ENCODE results near the gene ZNF846. TPM values are rescaled to one million over a fixed set of nuclear protein-coding genes. Genes with fewer than 3 reads are reported as not detected.
"Not testable (repeated sequence)": the region's sequence is repeated elsewhere in the genome, so short reads cannot be mapped to it uniquely, and the experiment has no call there.

Gene ZNF846
- total RNA-seq, 1 donor from 2014 or later: 7.7 TPM

DNA sequence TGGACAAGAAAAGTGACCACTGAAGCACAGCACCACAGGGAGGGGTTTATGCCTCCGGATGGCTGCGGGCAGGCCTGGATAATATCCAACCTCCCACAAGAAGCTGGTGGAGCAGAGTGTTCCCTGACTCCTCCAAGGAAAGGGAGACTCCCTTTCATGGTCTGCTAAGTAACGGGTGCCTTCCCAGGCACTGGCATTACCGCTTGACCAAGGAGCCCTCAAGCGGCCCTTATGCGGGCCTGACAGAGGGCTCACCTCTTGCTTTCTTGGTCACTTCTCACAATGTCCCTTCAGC lies 22.5 kb upstream of the ZNF846 start:
- peak overlapping the region; percentile 47 for H3K4me3 ChIP-seq (ENCODE audit: low read depth, low read length)
- TF ChIP-seq CTCF (conservative IDR thresholded peaks at IDR 0.05; ENCODE audit: low read depth, low read length): peak; percentile 18
- peak; percentile 54 for DNase-seq (ENCODE audit: low read depth)

DNA sequence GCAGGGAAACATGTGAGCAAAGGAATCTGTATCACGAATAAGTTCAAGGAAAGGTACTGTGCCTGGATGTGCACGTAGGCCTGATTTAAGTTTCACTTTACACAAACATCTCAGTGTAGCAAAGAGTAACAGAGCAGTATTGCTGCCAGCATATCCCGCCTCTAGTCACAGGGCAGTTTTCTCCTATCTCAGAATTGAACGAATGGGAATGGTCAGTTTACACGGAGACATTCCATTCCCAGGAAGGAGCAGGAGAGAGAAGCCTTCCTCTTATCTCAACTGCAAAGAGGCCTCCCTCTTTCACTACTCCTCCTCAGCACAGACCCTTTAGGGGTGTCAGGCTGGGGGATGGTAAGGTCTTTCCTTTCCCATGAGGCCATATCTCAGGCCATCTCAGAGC lies 21.0 kb upstream of the ZNF846 start:
- H3K4me3 ChIP-seq (ENCODE audit: low read depth, low read length); DNase-seq (ENCODE audit: low read depth): not testable (repeated sequence)

DNA sequence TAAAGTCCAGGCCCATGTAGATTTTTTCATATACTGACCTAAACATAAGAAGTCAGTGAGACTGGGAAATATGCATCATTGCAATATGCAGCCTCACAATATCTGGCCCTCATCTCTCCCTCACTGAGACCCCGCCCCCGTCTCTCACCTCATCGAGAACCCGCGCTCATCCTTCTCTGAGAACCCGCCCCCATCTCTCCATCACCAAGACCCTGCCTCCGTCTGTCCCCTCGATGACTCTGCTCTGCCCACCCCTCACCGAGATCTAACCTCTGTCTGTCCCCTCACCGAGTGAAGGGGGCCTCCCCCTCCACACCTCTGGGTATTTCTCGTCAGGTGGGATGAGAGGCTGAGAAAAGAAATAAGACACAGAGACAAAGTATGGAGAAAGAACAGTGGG lies 20.5 kb upstream of the ZNF846 start:
- TF ChIP-seq CTCF (conservative IDR thresholded peaks at IDR 0.05; ENCODE audit: low read depth, low read length): no peak
- no peak for DNase-seq (ENCODE audit: low read depth)
- H3K4me3 ChIP-seq (ENCODE audit: low read depth, low read length): no peak overlapping the region

DNA sequence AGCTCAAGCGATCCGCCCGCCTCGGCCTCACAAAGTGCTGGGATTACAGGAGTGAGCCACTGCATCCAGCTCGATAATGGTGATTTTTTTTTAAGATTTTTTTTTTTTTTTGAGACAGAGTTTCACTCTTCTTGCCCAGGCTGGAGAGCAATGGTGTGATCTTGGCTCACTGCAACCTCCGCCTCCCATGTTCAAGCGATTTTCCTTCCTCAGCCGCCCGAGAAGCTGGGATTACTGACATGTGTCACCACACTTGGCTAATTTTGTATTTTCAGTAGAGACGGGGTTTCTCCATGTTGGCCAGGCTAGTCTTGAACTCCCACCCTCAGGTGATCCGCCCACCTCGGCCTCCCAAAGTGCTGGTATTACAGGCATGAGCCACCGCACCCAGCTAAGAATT lies 20.1 kb upstream of the ZNF846 start:
- DNase-seq (ENCODE audit: low read depth); H3K4me3 ChIP-seq (ENCODE audit: low read depth, low read length): not testable (repeated sequence)

DNA sequence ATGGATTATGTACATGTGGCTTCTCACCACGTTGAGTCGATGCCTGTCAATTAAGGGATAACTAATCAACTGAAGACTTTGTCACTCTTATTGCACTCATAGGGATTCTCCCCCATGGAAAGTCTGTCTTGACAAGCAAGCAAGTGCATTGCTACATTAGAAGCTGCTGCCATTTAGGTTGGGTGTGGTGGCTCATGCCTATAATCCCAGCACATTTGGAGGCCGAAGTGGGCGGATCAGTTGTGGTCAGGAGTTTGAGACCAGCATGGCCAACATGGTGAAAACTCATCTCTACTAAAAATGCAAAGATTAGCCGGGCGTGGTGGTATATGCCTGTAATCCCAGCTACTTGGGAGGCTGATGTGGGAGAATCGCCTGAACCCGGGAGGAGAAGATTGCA lies 18.3 kb upstream of the ZNF846 start:
- H3K4me3 ChIP-seq (ENCODE audit: low read depth, low read length): no peak overlapping the region
- DNase-seq (ENCODE audit: low read depth): no peak
- no peak for TF ChIP-seq CTCF (conservative IDR thresholded peaks at IDR 0.05; ENCODE audit: low read depth, low read length)

- DNase-seq (ENCODE audit: low read depth): no peak
- peak overlapping the region; percentile 84 for H3K4me3 ChIP-seq (ENCODE audit: low read depth, low read length)
- TF ChIP-seq CTCF (conservative IDR thresholded peaks at IDR 0.05; ENCODE audit: low read depth, low read length): no peak
Observed at GRCh38 chr19:9786342-9786741, 17.8 kb upstream of the ZNF846 start.

- no peak for TF ChIP-seq CTCF (conservative IDR thresholded peaks at IDR 0.05; ENCODE audit: low read depth, low read length)
- H3K4me3 ChIP-seq (ENCODE audit: low read depth, low read length): peak overlapping the region; percentile 84
- peak; percentile 59 for DNase-seq (ENCODE audit: low read depth)
Observed at GRCh38 chr19:9785367-9786331, 17.1 kb upstream of the ZNF846 start.

DNA sequence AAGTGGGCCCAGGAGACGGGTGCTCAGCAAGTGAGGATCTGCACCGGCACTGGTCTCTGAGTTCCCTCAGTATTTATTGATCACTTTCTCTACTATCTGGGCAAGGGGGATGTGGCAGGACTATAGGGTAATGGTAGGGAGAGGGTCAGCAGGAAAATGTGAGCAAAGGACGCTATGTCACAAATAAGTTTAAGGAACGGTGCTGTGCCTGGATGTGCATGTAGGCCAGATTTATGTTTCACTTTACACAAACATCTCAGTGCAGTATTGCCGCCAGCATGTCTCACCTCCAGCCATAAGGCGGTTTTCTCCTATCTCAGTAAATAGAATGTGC lies 15.6 kb upstream of the ZNF846 start:
- H3K4me3 ChIP-seq (ENCODE audit: low read depth, low read length); DNase-seq (ENCODE audit: low read depth): not testable (repeated sequence)

Measured in epithelial cell of proximal tubule (primary cell).